Adipose tissue (tissue), 3 donors: ENCODE measurements around the gene GAS5. TPM values are rescaled to one million over a fixed set of nuclear protein-coding genes. Genes with fewer than 3 reads are reported as not detected.
A peak's percentile ranks its signal among the peaks of the same experiment; 100 is the strongest.
"Not testable (repeated sequence)": the region's sequence is repeated elsewhere in the genome, so short reads cannot be mapped to it uniquely, and the experiment has no call there.

Source experiments
- H3K27ac ChIP-seq: one replicate; pipeline ENCODE4 v1.5.1; 2013; ENCODE audit warnings: low read depth, low read length
- WGBS, 3 donors: extraction: QIAGEN DNeasy Blood & Tissue Kit; methylation state at CpG; one replicate each; pipeline ENCODE4 v1.1.7; 2013; 5-methylcytosine and 5-hydroxymethylcytosine counted together
- polyA plus RNA-seq, 3 donors: library from polyadenylated mRNA; stranded (reverse); fragments of 200-250 nt; gene quantifications; one replicate each; pipeline ENCODE4 v1.2.3, GENCODE V29; 2013
- donor health status: healthy with polysubstance abuse.
- donor health status: Bipolar disorder and iron deficiency.
- donor health status: healthy.

Gene GAS5
- polyA plus RNA-seq, 3 donors: 444 to 1,465 (median 468) TPM

- 68 to 96% (median 84%) methylated on average over 2 of the region's 2 CpGs for WGBS, 3 donors
These were observed 3.7 kb upstream of the GAS5 start for GRCh38 chr1:173871500-173871899.

GRCh38 chr1:173871091-173871490 lies 3.3 kb upstream of the GAS5 start:
- no peak overlapping the region for H3K27ac ChIP-seq
- WGBS, 3 donors: 70 to 90% (median 71%) methylated on average over 5 of the region's 5 CpGs

More at GRCh38 chr1:173871500-173871899, 3.7 kb upstream of the GAS5 start:
- no peak overlapping the region for H3K27ac ChIP-seq

- no peak overlapping the region for H3K27ac ChIP-seq
- WGBS, 3 donors: 70 to 72% (median 71%) methylated on average over 15 of the region's 15 CpGs
These were observed 2.7 kb upstream of the GAS5 start for GRCh38 chr1:173870252-173871075.

GRCh38 chr1:173869021-173869359 lies 1.2 kb upstream of the GAS5 start:
- peak overlapping the region; percentile 92 for H3K27ac ChIP-seq
- WGBS, 3 donors: 1 to 3% (median 1%) methylated on average over 5 of the region's 5 CpGs

- peak within 1 kb of the TSS; percentile 92 for H3K27ac ChIP-seq
- WGBS, 3 donors: 1% methylated on average over 42 to 52 of the region's 53 CpGs
These were observed 654 bp upstream of the GAS5 start, which contains the start of gene ZBTB37 for GRCh38 chr1:173868266-173869020. Gene ZBTB37, plus strand, starts transcription at chr1:173868380. Its CDS starts 1,846 bp downstream, at chr1:173870226.

DNA sequence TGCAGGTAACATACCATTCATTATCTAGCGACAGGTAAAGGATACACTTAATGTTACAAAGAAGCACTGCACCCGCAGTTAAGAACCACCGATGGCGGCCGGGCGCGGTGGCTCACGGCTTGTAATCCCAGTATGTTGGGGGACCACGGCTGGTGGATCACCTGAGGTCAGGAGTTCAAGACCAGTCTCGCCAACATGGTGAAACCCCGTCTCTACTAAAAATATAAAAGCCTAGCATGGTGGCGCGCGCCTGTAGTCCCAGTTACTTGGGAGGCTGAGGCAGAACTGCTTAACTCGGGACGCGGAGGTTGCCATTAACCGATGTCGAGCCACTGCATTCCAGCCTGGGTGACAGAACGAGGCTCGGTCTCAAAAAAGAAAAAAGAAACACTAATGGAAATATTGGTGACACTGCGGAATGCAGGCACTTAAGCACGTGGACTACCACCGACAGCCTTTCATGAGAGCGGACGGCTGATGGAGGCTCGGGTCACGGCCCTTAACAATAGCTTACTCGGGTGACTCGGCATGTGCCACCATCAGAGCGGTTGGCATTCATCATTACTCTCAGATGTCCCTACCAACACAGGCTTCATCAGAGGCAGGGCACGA lies 542 bp downstream of the GAS5 start:
- WGBS, 3 donors: 2 to 6% (median 4%) methylated on average over 32 of the region's 32 CpGs
- peak overlapping the region; percentile 92 for H3K27ac ChIP-seq

DNA sequence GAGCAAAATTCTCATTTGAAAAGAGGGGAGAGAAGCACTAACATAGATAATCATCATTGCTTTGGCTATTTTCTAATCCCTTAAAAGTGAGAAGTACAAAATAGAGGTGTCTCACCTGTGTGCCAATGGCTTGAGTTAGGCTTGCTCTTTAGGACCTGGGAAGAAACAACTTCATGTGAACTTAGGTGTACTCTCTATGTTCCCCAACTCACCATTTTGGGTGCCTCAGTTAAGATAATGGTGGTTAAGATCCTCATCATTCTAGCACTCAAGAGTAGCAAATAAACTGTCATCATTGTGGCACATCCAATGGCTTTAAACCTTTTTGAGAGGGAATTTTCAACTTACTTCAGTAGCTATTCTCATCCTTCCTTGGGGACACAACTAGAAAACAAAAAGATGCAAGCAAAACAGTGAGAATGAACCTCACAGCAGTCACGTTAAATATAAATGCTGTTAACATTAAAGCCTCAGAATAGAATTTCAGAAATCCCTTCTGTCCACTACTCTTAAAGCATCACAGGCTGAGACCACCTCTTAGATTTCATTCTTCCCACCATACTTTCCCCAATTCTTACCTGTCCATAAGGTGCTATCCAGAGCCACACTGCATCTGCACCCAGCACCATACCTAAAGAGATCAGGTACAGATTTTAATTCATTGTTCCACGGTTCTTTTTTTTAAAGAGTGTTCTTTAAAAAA lies 1.2 kb downstream of the GAS5 start:
- 9 to 16% (median 15%) methylated on average over 2 of the region's 2 CpGs for WGBS, 3 donors
- H3K27ac ChIP-seq: no peak overlapping the region

- H3K27ac ChIP-seq: no peak overlapping the region
- WGBS, 3 donors: 21 to 48% (median 35%) methylated on average over 4 of the region's 4 CpGs
These were observed 2.2 kb downstream of the GAS5 start for GRCh38 chr1:173865468-173866164.

DNA sequence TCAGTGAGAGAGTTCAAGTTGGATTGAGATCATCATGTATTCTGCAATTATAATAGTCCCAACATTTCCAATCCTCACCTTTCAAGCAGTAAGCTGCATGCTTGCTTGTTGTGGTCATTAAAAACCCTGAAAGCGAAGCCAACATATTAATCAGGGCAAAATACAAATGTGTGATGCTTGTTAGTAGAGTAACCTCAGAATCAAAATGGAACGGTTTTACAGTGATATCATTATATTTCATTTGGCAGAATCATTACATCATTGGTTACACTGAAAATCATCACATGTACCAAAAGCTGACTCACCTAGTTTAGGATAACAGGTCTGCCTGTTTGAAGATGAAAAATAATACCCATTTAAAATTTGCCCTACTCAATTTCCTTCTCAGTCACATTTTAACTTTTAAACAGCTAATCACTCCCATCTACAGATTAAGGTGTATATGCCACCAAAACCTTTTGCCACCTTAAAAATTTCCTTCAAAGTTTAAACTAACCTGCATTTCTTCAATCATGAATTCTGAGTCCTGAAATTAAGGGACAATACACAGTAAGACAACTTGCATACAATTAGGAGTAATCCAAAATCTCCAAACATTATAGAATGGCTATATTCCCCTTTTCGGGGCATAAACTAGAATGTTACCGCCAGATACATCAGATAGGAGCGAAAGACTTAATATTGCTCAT lies 3.5 kb downstream of the GAS5 start:
- 82 to 87% (median 87%) methylated on average over 5 of the region's 5 CpGs for WGBS, 3 donors

GRCh38 chr1:173863224-173864161 lies 4.3 kb downstream of the GAS5 start:
- H3K27ac ChIP-seq: no peak overlapping the region

More for the DNA sequence above, 3.5 kb downstream of the GAS5 start:
- H3K27ac ChIP-seq: no peak overlapping the region

DNA sequence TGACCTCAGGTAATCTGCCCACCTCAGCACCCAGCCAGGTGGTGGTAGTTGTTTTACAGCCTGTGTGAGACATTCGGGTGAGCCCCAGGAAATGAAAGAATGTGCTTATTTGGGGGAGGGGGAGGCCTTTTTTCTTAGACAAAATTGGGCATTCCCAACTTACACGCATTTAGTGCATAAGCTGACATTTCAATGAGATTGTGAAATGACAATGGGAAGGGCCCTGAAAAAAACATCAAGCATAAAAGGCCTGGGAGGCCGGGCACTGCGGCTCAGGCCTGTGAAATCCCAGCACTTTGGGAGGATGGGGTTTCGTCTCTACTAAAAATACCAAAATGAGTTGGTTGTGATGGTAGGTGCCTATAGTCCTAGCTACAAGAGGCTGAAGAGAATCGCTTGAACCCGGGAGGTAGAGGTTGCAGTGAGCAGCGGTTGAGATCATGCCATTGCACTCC lies 5.0 kb downstream of the GAS5 start:
- H3K27ac ChIP-seq: no peak overlapping the region
- WGBS, 3 donors: 72 to 75% (median 74%) methylated on average over 8 of the region's 8 CpGs

GRCh38 chr1:173862146-173862768 lies 5.5 kb downstream of the GAS5 start:
- 85 to 88% (median 87%) methylated on average over 13 of the region's 13 CpGs for WGBS, 3 donors
- H3K27ac ChIP-seq: not testable (repeated sequence)

GRCh38 chr1:173861731-173862145 lies 6.1 kb downstream of the GAS5 start:
- H3K27ac ChIP-seq: no peak overlapping the region
- 93 to 95% (median 95%) methylated on average over 7 of the region's 7 CpGs for WGBS, 3 donors

DNA sequence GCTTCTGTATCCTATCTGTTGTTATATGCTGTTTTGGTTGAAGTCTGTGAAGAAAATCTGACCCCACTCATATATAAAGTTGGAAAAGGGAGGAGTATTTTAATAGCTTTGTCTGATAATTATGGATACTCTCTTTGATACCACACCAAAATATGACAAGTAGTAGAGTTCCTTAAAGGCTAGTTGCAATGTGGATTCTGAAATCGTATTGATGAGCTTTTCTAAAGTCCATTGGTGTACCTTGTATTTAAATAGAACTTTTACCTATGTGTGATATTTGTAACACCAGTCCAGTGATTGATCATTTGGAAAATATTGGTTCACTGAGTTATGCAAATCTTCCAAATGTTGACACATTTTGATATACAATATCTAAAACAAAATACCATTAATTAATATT lies 7.7 kb downstream of the GAS5 start:
- 87 to 96% (median 89%) methylated on average over 1 of the region's 1 CpG for WGBS, 3 donors
- no peak overlapping the region for H3K27ac ChIP-seq

DNA sequence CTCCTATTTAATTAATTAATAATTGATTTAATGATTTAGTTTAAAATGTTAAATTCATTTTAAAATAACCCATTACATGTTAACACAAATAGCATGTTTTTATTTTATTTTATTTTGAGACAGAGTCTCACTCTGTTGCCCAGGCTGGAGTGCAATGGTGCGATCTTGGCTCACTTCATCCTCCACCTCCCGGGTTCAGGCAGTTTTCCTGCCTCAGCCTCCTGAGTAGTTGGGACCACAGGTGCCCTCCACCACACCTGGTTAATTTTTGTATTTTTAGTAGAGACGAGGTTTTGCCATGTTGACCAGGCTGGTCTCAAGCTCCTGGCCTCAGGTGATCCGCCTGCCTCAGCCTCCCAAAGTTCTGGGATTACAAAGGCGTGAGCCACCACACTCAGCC lies 8.2 kb downstream of the GAS5 start:
- WGBS, 3 donors: 95 to 97% (median 97%) methylated on average over 5 of the region's 5 CpGs
- not testable (repeated sequence) for H3K27ac ChIP-seq

- H3K27ac ChIP-seq: no peak overlapping the region
- 79 to 88% (median 84%) methylated on average over 4 of the region's 4 CpGs for WGBS, 3 donors
These were observed 10.3 kb downstream of the GAS5 start for GRCh38 chr1:173857363-173857917.
